Measurements from ENCODE around the gene HOXA3. TPM values are rescaled to one million over a fixed set of nuclear protein-coding genes. Genes with fewer than 3 reads are reported as not detected.

HOXA3 gene
- total RNA-seq, 1 donor from 2014 or later: 3.9 TPM

GRCh38 chr7:27177795-27178320, 25.5 kb upstream of the HOXA3 start:
- H3K36me3 ChIP-seq: no peaks in the 10 kb centered on the region
- peak overlapping the region; percentile 99 for H3K27ac ChIP-seq
- no peaks in the 10 kb centered on the region for H3K9me3 ChIP-seq
- peaks cover 66% of the 10 kb centered on the region for H3K4me1 ChIP-seq
- no peak for DNase-seq (ENCODE audit: extremely low spot score in 2 of 2)
- peak overlapping the region; percentile 56 to 64 for H3K4me3 ChIP-seq
- no peaks in the 10 kb centered on the region for H3K27me3 ChIP-seq
- TF ChIP-seq POLR2A (IDR thresholded peaks at IDR 0.05) (no peak), POLR2AphosphoS5 (IDR thresholded peaks at IDR 0.05; ENCODE audit: insufficient read depth in 1 of 2, low read depth in 1 of 2) (no peak), CTCF (IDR thresholded peaks at IDR 0.05) (no peak)
- intact Hi-C loops (cut with DNase I): no loop called here

- intact Hi-C loops (cut with DNase I): no loop called here
- no peaks in the 10 kb centered on the region for H3K9me3 ChIP-seq
- no peaks in the 10 kb centered on the region for H3K36me3 ChIP-seq
- peak overlapping the region; percentile 56 to 64 for H3K4me3 ChIP-seq
- TF ChIP-seq POLR2AphosphoS5 (IDR thresholded peaks at IDR 0.05; ENCODE audit: insufficient read depth in 1 of 2, low read depth in 1 of 2): peak in 1 of 2 donors; percentile 48
- TF ChIP-seq CTCF (IDR thresholded peaks at IDR 0.05): no peak
- TF ChIP-seq POLR2A (IDR thresholded peaks at IDR 0.05): no peak
- H3K27ac ChIP-seq: peak overlapping the region; percentile 99
- H3K27me3 ChIP-seq: no peaks in the 10 kb centered on the region
- no peak for DNase-seq (ENCODE audit: extremely low spot score in 2 of 2)
- peaks cover 66% of the 10 kb centered on the region for H3K4me1 ChIP-seq
These were observed 24.8 kb upstream of the HOXA3 start for GRCh38 chr7:27176962-27177794.

- peak overlapping the region; percentile 56 to 64 for H3K4me3 ChIP-seq
- intact Hi-C loops (cut with DNase I): no loop called here
These were observed 24.1 kb upstream of the HOXA3 start for GRCh38 chr7:27176524-27176845.

GRCh38 chr7:27175626-27176523, 23.5 kb upstream of the HOXA3 start:
- intact Hi-C loops (cut with DNase I): no loop called here
- Histone ChIP-seq H3K4me1 (peaks cover 57% of the 10 kb centered on the region), H3K27me3 (no peaks in the 10 kb centered on the region), H3K4me3 (peak overlapping the region; percentile 56 to 64), H3K9me3 (no peaks in the 10 kb centered on the region), H3K36me3 (no peaks in the 10 kb centered on the region), H3K27ac (peak overlapping the region; percentile 99)
- TF ChIP-seq POLR2A (IDR thresholded peaks at IDR 0.05): no peak
- TF ChIP-seq CTCF (IDR thresholded peaks at IDR 0.05): no peak
- TF ChIP-seq POLR2AphosphoS5 (IDR thresholded peaks at IDR 0.05; ENCODE audit: insufficient read depth in 1 of 2, low read depth in 1 of 2): peak in 1 of 2 donors; percentile 56
- no peak for DNase-seq (ENCODE audit: extremely low spot score in 2 of 2)

More at GRCh38 chr7:27176524-27176845, 24.1 kb upstream of the HOXA3 start:
- H3K4me1 ChIP-seq: peaks cover 63% of the 10 kb centered on the region
- TF ChIP-seq POLR2A (IDR thresholded peaks at IDR 0.05): no peak
- no peaks in the 10 kb centered on the region for H3K9me3 ChIP-seq
- peak overlapping the region; percentile 99 for H3K27ac ChIP-seq
- H3K36me3 ChIP-seq: no peaks in the 10 kb centered on the region
- no peaks in the 10 kb centered on the region for H3K27me3 ChIP-seq
- DNase-seq (ENCODE audit: extremely low spot score in 2 of 2): no peak

- no peaks in the 10 kb centered on the region for H3K9me3 ChIP-seq
- H3K4me3 ChIP-seq: peak overlapping the region; percentile 56 to 64
- TF ChIP-seq CTCF (IDR thresholded peaks at IDR 0.05) (no peak), POLR2AphosphoS5 (IDR thresholded peaks at IDR 0.05; ENCODE audit: insufficient read depth in 1 of 2, low read depth in 1 of 2) (no peak), POLR2A (IDR thresholded peaks at IDR 0.05) (no peak)
- H3K27ac ChIP-seq: peak overlapping the region; percentile 99
- H3K36me3 ChIP-seq: no peaks in the 10 kb centered on the region
- no peaks in the 10 kb centered on the region for H3K27me3 ChIP-seq
- no peak for DNase-seq (ENCODE audit: extremely low spot score in 2 of 2)
- intact Hi-C loops (cut with DNase I): no loop called here
- peaks cover 48% of the 10 kb centered on the region for H3K4me1 ChIP-seq
These were observed 22.7 kb upstream of the HOXA3 start for GRCh38 chr7:27174874-27175625.
